Neural progenitor cell (in vitro differentiated cells): ENCODE measurements around the gene FAT2. TPM values are rescaled to one million over a fixed set of nuclear protein-coding genes. Genes with fewer than 3 reads are reported as not detected.

ENCODE experiments used
- DNase-seq: peaks from one replicate; pipeline ENCODE4 v3.0.0-alpha.2; 2016; ENCODE audit warnings: low spot score
- H2AFZ ChIP-seq: fragments of 200-600 bp; sonication (generic); replicated peaks from 2 replicates; pipeline ENCODE4 v1.6.1; 2016; ENCODE audit warnings: antibody characterized with exemption
- H3F3A ChIP-seq: fragments of 200-600 bp; sonication (generic); 2 replicates; pipeline ENCODE4 v1.6.1; 2016; ENCODE audit warnings: antibody characterized with exemption, low read depth
- H3K27ac ChIP-seq: fragments of 200-600 bp; sonication (generic); 2 replicates; pipeline ENCODE4 v1.5.1; 2016; ENCODE audit warnings: mild to moderate bottlenecking
- H3K27me3 ChIP-seq: fragments of 200-600 bp; sonication (generic); 2 replicates; pipeline ENCODE4 v1.6.1; 2016; ENCODE audit warnings: mild to moderate bottlenecking, moderate library complexity
- H3K36me3 ChIP-seq: fragments of 200-600 bp; sonication (generic); 2 replicates; pipeline ENCODE4 v1.5.1; 2016
- H3K4me1 ChIP-seq: fragments of 200-600 bp; sonication (generic); 2 replicates; pipeline ENCODE4 v1.6.1; 2016; ENCODE audit warnings: mixed run types
- H3K4me2 ChIP-seq: fragments of 200-600 bp; sonication (generic); 2 replicates; pipeline ENCODE4 v1.6.1; 2016
- H3K4me3 ChIP-seq: fragments of 200-600 bp; sonication (generic); 2 replicates; pipeline ENCODE4 v1.5.1; 2016
- H3K79me2 ChIP-seq: fragments of 200-600 bp; sonication (generic); 2 replicates; pipeline ENCODE4 v1.6.1; 2016; ENCODE audit warnings: low read depth
- H3K9ac ChIP-seq: fragments of 200-600 bp; sonication (generic); 2 replicates; pipeline ENCODE4 v1.6.1; 2016
- H3K9me3 ChIP-seq: fragments of 200-600 bp; sonication (generic); 2 replicates; pipeline ENCODE4 v1.5.1; 2016; ENCODE audit warnings: low read depth
- H4K20me1 ChIP-seq: fragments of 200-600 bp; sonication (generic); 2 replicates; pipeline ENCODE4 v1.6.1; 2016; ENCODE audit warnings: low read depth
- H3K27ac Mint-ChIP-seq: 3 replicates; pipeline ENCODE4 v1.8.0; 2021; ENCODE audit warnings: mixed read lengths
- H3K27me3 Mint-ChIP-seq: 2 replicates; pipeline ENCODE4 v1.8.0; 2022; ENCODE audit warnings: low read depth, mild to moderate bottlenecking, inconsistent platforms, moderate library complexity, mixed read lengths; ENCODE audit not compliant: insufficient read depth
- H3K36me3 Mint-ChIP-seq: 3 replicates; pipeline ENCODE4 v1.8.0; 2021; ENCODE audit warnings: mixed read lengths
- H3K4me1 Mint-ChIP-seq: 3 replicates; pipeline ENCODE4 v1.8.0; 2021; ENCODE audit warnings: mixed read lengths
- H3K4me3 Mint-ChIP-seq: 3 replicates; pipeline ENCODE4 v1.8.0; 2021; ENCODE audit warnings: mild to moderate bottlenecking, moderate library complexity, mixed read lengths
- H3K9me3 Mint-ChIP-seq: 3 replicates; pipeline ENCODE4 v1.8.0; 2020; ENCODE audit warnings: mixed read lengths
- EZH2 ChIP-seq: fragments of 200-600 bp; sonication (generic); IDR thresholded peaks from 2 replicates; pipeline ENCODE4 v1.6.1; 2017; ENCODE audit warnings: antibody characterized with exemption, mild to moderate bottlenecking, moderate library complexity
- EZH2phosphoT487 ChIP-seq: fragments of 200-600 bp; sonication (generic); IDR thresholded peaks from 2 replicates; pipeline ENCODE4 v1.6.1; 2017; ENCODE audit warnings: antibody characterized with exemption
- total RNA-seq: library from RNA; depleted of rRNA; stranded (reverse); fragments of >200 nt; gene quantifications from 2 replicates; pipeline ENCODE4 v1.2.3, GENCODE V29; 2015; ENCODE audit warnings: low replicate concordance
- TF ChIP-seq, protein P1 (sequence below): fragments of 200-600 bp; sonication (generic); IDR thresholded peaks from 2 replicates; pipeline ENCODE4 v1.5.1; 2017; ENCODE audit warnings: antibody characterized with exemption, mild to moderate bottlenecking

The FAT2 gene
- total RNA-seq, 1 donor from 2014 or later = 0.36 TPM

DNA sequence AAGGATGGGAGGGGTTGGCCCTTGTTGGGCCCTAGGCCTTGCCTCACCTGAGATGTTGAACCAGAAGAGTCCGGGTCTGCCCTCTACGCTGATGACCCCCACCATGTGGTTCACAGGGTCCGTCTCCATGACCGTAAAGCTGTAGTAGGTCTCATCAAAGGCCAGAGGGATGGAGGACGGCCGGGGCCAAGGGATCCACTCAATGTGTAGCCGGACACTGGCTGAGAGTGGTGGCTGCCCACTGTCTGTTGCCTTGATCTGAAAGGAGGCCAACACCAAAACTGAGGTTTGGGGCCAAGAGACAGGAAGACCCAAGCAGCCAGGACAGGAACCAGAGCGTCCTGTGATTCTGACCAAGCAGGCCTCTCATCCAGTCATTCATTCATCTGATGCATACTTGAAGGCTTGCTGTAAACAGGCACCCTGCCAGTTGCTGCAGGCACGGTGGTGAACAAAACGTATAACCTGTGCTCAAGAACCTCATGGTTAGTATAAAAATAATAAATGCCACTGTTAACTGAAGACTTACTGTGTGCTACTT lies 37.9 kb downstream of the FAT2 start:
- Mint-ChIP-seq H3K27me3 (peaks cover 4% of the 10 kb centered on the region), H3K4me3 (no peak overlapping the region)

DNA sequence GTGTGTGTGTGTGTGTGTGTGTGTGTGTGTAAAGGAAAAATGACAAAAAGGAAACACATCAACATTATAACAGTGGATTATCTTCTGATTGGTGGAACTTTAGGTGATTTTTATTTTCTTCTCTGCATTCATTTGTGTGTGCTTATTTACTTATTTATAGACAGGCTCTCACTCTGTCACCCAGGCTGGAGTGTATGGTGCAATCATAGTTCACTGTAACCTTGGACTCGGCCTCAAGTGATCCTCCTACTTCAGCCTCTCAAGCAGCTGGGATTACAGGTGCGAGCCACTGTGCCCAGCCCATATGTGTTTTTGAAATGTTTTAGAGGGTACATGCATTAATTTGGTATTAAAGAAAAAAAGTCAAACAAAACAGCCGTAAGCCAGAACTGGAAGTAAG lies 39.1 kb downstream of the FAT2 start:
- H4K20me1 ChIP-seq = no peaks in the 10 kb centered on the region
- no peak overlapping the region for H3K4me2 ChIP-seq
- TF ChIP-seq EZH2phosphoT487 (no peak), EZH2 (no peak)
- TF ChIP-seq, protein P1, sequence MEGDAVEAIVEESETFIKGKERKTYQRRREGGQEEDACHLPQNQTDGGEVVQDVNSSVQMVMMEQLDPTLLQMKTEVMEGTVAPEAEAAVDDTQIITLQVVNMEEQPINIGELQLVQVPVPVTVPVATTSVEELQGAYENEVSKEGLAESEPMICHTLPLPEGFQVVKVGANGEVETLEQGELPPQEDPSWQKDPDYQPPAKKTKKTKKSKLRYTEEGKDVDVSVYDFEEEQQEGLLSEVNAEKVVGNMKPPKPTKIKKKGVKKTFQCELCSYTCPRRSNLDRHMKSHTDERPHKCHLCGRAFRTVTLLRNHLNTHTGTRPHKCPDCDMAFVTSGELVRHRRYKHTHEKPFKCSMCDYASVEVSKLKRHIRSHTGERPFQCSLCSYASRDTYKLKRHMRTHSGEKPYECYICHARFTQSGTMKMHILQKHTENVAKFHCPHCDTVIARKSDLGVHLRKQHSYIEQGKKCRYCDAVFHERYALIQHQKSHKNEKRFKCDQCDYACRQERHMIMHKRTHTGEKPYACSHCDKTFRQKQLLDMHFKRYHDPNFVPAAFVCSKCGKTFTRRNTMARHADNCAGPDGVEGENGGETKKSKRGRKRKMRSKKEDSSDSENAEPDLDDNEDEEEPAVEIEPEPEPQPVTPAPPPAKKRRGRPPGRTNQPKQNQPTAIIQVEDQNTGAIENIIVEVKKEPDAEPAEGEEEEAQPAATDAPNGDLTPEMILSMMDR = no peak
- peaks cover 4% of the 10 kb centered on the region for H3K27me3 Mint-ChIP-seq
- peaks cover 5% of the 10 kb centered on the region for H3K4me1 Mint-ChIP-seq
- no peaks in the 10 kb centered on the region for H3K9me3 ChIP-seq
- no peak overlapping the region for H3K27ac ChIP-seq
- H3K36me3 ChIP-seq = no peaks in the 10 kb centered on the region
- no peaks in the 10 kb centered on the region for H3K79me2 ChIP-seq
- H3K27ac Mint-ChIP-seq = no peak overlapping the region
- H3K4me1 ChIP-seq = peaks cover 10% of the 10 kb centered on the region
- no peak overlapping the region for H3K4me3 Mint-ChIP-seq
- no peaks in the 10 kb centered on the region for H3K27me3 ChIP-seq
- H2AFZ ChIP-seq = no peak overlapping the region
- H3F3A ChIP-seq = no peaks in the 10 kb centered on the region
- H3K9ac ChIP-seq = no peak overlapping the region
- peaks cover 2% of the 10 kb centered on the region for H3K36me3 Mint-ChIP-seq
- DNase-seq = no peak
- no peaks in the 10 kb centered on the region for H3K9me3 Mint-ChIP-seq
- no peak overlapping the region for H3K4me3 ChIP-seq

More for the DNA sequence above, 37.9 kb downstream of the FAT2 start:
- H3K27ac ChIP-seq = no peak overlapping the region
- H3K79me2 ChIP-seq = no peaks in the 10 kb centered on the region
- H2AFZ ChIP-seq = no peak overlapping the region
- H3K36me3 ChIP-seq = no peaks in the 10 kb centered on the region
- no peak overlapping the region for H3K4me3 ChIP-seq
- H3K9me3 Mint-ChIP-seq = no peaks in the 10 kb centered on the region
- TF ChIP-seq, protein P1 = no peak
- TF ChIP-seq EZH2phosphoT487 (no peak), EZH2 (no peak)
- no peak overlapping the region for H3K27ac Mint-ChIP-seq
- no peaks in the 10 kb centered on the region for H4K20me1 ChIP-seq
- DNase-seq = no peak
- no peaks in the 10 kb centered on the region for H3K4me1 ChIP-seq
- H3K36me3 Mint-ChIP-seq = peaks cover 2% of the 10 kb centered on the region
- no peaks in the 10 kb centered on the region for H3K4me1 Mint-ChIP-seq
- no peaks in the 10 kb centered on the region for H3K27me3 ChIP-seq
- H3K9me3 ChIP-seq = no peaks in the 10 kb centered on the region
- H3K9ac ChIP-seq = no peak overlapping the region
- H3K4me2 ChIP-seq = no peak overlapping the region
- H3F3A ChIP-seq = no peaks in the 10 kb centered on the region

DNA sequence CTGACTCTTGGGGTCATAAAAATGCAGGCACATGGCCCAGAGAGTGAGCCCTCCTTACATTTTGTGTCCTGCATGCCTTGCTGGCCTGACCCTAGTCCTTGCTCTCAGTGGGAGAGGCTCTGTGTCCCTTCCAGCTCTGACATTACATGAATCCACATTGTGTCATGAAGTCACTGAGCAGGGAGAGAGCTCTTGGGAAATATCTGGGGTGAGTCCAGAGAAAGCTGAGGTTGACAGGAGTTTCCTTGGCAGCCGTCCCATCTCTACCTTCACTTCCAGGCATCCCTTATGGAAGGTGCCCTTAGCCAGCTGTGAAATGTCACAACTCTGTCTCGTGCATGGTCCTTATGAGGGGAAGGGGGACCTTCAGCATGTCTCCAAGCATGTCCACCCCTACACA lies 41.0 kb downstream of the FAT2 start:
- Histone ChIP-seq H3K4me3 (no peak overlapping the region), H2AFZ (no peak overlapping the region), H3K27ac (no peak overlapping the region), H3K36me3 (no peaks in the 10 kb centered on the region), H3K27me3 (no peaks in the 10 kb centered on the region), H3K79me2 (no peaks in the 10 kb centered on the region), H3K4me1 (peaks cover 17% of the 10 kb centered on the region), H3K9ac (no peak overlapping the region), H3K4me2 (no peak overlapping the region), H4K20me1 (no peaks in the 10 kb centered on the region), H3F3A (no peaks in the 10 kb centered on the region), H3K9me3 (no peaks in the 10 kb centered on the region)
- TF ChIP-seq, protein P1 = no peak
- no peak for TF ChIP-seq EZH2
- TF ChIP-seq EZH2phosphoT487 = no peak
- Mint-ChIP-seq H3K36me3 (peaks cover 2% of the 10 kb centered on the region), H3K27me3 (peaks cover 4% of the 10 kb centered on the region), H3K27ac (no peak overlapping the region), H3K4me3 (no peak overlapping the region), H3K4me1 (peaks cover 7% of the 10 kb centered on the region), H3K9me3 (no peaks in the 10 kb centered on the region)
- DNase-seq = no peak
